Activated T-helper 1 cell treated with Interleukin-2 at 50 U/mL for 16 hours (primary cell): ENCODE results near the gene KDM5B.
A peak's percentile ranks its signal among the peaks of the same experiment; 100 is the strongest.

Source experiments
- DNase-seq: peaks from one replicate; pipeline ENCODE4 v3.0.0-alpha.2; 2020; ENCODE audit warnings: low read depth

KDM5B gene

GRCh38 chr1:202711949-202712635 lies 96.1 kb downstream of the KDM5B start:
- DNase-seq: no peak

- DNase-seq: no peak
Observed at GRCh38 chr1:202710070-202711045, 97.9 kb downstream of the KDM5B start, which contains the start of gene SYT2. SYT2 (minus strand) TSS chr1:202710454; CDS start chr1:202605772, 104,682 bp downstream.

- no peak for DNase-seq
Observed at GRCh38 chr1:202709276-202710041, 98.8 kb downstream of the KDM5B start.

GRCh38 chr1:202708456-202709275 lies 99.6 kb downstream of the KDM5B start:
- no peak for DNase-seq

- DNase-seq: no peak
Observed at GRCh38 chr1:202706851-202707250, 101.4 kb downstream of the KDM5B start.

- no peak for DNase-seq
Observed at GRCh38 chr1:202704601-202705000, 103.6 kb downstream of the KDM5B start.

- DNase-seq: no peak
Observed at GRCh38 chr1:202703191-202703590, 105.0 kb downstream of the KDM5B start.

GRCh38 chr1:202702088-202702487 lies 106.1 kb downstream of the KDM5B start:
- no peak for DNase-seq

GRCh38 chr1:202701200-202701599 lies 107.0 kb downstream of the KDM5B start:
- no peak for DNase-seq

- DNase-seq: no peak
Observed at GRCh38 chr1:202700061-202700460, 108.2 kb downstream of the KDM5B start.

- DNase-seq: no peak
Observed at GRCh38 chr1:202698276-202698675, 109.9 kb downstream of the KDM5B start.

GRCh38 chr1:202697038-202697437 lies 111.2 kb downstream of the KDM5B start:
- DNase-seq: no peak

- DNase-seq: no peak
Observed at GRCh38 chr1:202694314-202694713, 113.9 kb downstream of the KDM5B start.

- DNase-seq: peak; percentile 27
Observed at GRCh38 chr1:202692959-202693555, 115.2 kb downstream of the KDM5B start.

- DNase-seq: no peak
Observed at GRCh38 chr1:202691816-202692215, 116.4 kb downstream of the KDM5B start.

- no peak for DNase-seq
Observed at GRCh38 chr1:202689493-202690342, 118.5 kb downstream of the KDM5B start.

- no peak for DNase-seq
Observed at GRCh38 chr1:202689082-202689481, 119.1 kb downstream of the KDM5B start.

GRCh38 chr1:202688401-202688800 lies 119.8 kb downstream of the KDM5B start:
- DNase-seq: no peak

- no peak for DNase-seq
Observed at GRCh38 chr1:202687798-202688197, 120.4 kb downstream of the KDM5B start.

- DNase-seq: no peak
Observed at GRCh38 chr1:202687370-202687769, 120.9 kb downstream of the KDM5B start.
